ENCODE measurements around the gene TFAP2C. TPM values are rescaled to one million over a fixed set of nuclear protein-coding genes. Genes with fewer than 3 reads are reported as not detected.

TFAP2C gene
- total and polyA plus RNA-seq, 10 of the 15 experiments (the other 5 are each of a cell fraction or from before 2014, with no cell fraction given) = 0.49 TPM; not detected in 9

GRCh38 chr20:56588996-56589395, 40.1 kb upstream of the TFAP2C start:
- Histone ChIP-seq H3K79me2 (ENCODE audit: control insufficient read depth, insufficient read depth, low read length) (no peaks in the 10 kb centered on the region), H3K27ac (ENCODE audit: control insufficient read depth, insufficient read depth) (no peak overlapping the region), H3K4me2 (ENCODE audit: control insufficient read depth, insufficient read depth) (no peak overlapping the region), H3K9me3 (replicated peaks; ENCODE audit: control insufficient read depth, insufficient read depth, low read length) (no peaks in the 10 kb centered on the region), H2AFZ (ENCODE audit: control insufficient read depth, low read depth, low read length) (no peak overlapping the region), H3K36me3 (ENCODE audit: control insufficient read depth in 2 of 2, insufficient read depth in 2 of 2, low read length in 1 of 2) (no peaks in the 10 kb centered on the region), H3K4me1 (ENCODE audit: control insufficient read depth, insufficient read depth, low read length) (no peaks in the 10 kb centered on the region), H3K4me3 (no peak overlapping the region), H3K9ac (ENCODE audit: control insufficient read depth, insufficient read depth, low read length) (no peak overlapping the region), H3K27me3 (replicated peaks in 1 of 2; ENCODE audit: control insufficient read depth in 2 of 2, insufficient read depth in 2 of 2, low read length in 1 of 2) (no peaks in the 10 kb centered on the region), H4K20me1 (ENCODE audit: control insufficient read depth, insufficient read depth) (no peaks in the 10 kb centered on the region)
- ChIA-PET RAD21 (ENCODE audit: unreplicated experiment) (no interaction called here), SMC1A (ENCODE audit: uncharacterized antibody, unreplicated experiment) (no interaction called here), POLR2A (no interaction called here), CTCF (no interaction called here)
- TF ChIP-seq ZNF687 (IDR thresholded peaks at IDR 0.05) = no peak
- no peak for TF ChIP-seq MYB (IDR thresholded peaks at IDR 0.05; ENCODE audit: borderline replicate concordance, low read depth, low read length)
- no peak for TF ChIP-seq CBFB (IDR thresholded peaks at IDR 0.05; ENCODE audit: low read depth)
- WGBS (ENCODE audit: insufficient coverage, insufficient replicate concordance, low lambda C conversion rate, missing lambda C conversion rate) = 44% methylated on average over 3 of the region's 3 CpGs
- FAIRE-seq (no peak), ATAC-seq (no peak), DNase-seq (ENCODE audit: low read depth, low spot score) (no peak)
- no TSS peak for BruUV-seq (replicated peaks)
- in situ Hi-C loops (cut with MboI) (no loop called here), intact Hi-C loops (cut with micrococcal nuclease; ENCODE audit: unreplicated experiment) (no loop called here)

- SMC1A ChIA-PET (ENCODE audit: uncharacterized antibody, unreplicated experiment) = no interaction called here
- in situ Hi-C loops (cut with MboI) = no loop called here
- FAIRE-seq (no peak), ATAC-seq (no peak), DNase-seq (ENCODE audit: low read depth, low spot score) (no peak)
- Histone ChIP-seq H3K4me2 (ENCODE audit: control insufficient read depth, insufficient read depth) (no peak overlapping the region), H3K9me3 (replicated peaks; ENCODE audit: control insufficient read depth, insufficient read depth, low read length) (no peaks in the 10 kb centered on the region), H3K4me3 (no peak overlapping the region), H3K79me2 (ENCODE audit: control insufficient read depth, insufficient read depth, low read length) (no peaks in the 10 kb centered on the region), H3K36me3 (ENCODE audit: control insufficient read depth in 2 of 2, insufficient read depth in 2 of 2, low read length in 1 of 2) (no peaks in the 10 kb centered on the region), H3K27ac (ENCODE audit: control insufficient read depth, insufficient read depth) (no peak overlapping the region), H3K4me1 (ENCODE audit: control insufficient read depth, insufficient read depth, low read length) (no peaks in the 10 kb centered on the region), H3K9ac (ENCODE audit: control insufficient read depth, insufficient read depth, low read length) (no peak overlapping the region), H2AFZ (ENCODE audit: control insufficient read depth, low read depth, low read length) (no peak overlapping the region), H3K27me3 (replicated peaks in 1 of 2; ENCODE audit: control insufficient read depth in 2 of 2, insufficient read depth in 2 of 2, low read length in 1 of 2) (no peaks in the 10 kb centered on the region), H4K20me1 (ENCODE audit: control insufficient read depth, insufficient read depth) (no peaks in the 10 kb centered on the region)
- CTCF ChIA-PET = no interaction called here
- POLR2A ChIA-PET = no interaction called here
- WGBS (ENCODE audit: insufficient coverage, insufficient replicate concordance, low lambda C conversion rate, missing lambda C conversion rate) = 52% methylated on average over 5 of the region's 5 CpGs
- no TSS peak for BruUV-seq (replicated peaks)
- RAD21 ChIA-PET (ENCODE audit: unreplicated experiment) = no interaction called here
- TF ChIP-seq RBBP5 (conservative IDR thresholded peaks at IDR 0.05) (no peak), ZNF622 (IDR thresholded peaks at IDR 0.05) (no peak), NBN (IDR thresholded peaks at IDR 0.05) (no peak), PBX3 (IDR thresholded peaks at IDR 0.05; ENCODE audit: insufficient replicate concordance, low read depth, low read length) (no peak), CBX3 (IDR thresholded peaks at IDR 0.05; ENCODE audit: borderline replicate concordance, low read depth) (no peak)
- intact Hi-C loops (cut with micrococcal nuclease; ENCODE audit: unreplicated experiment) = no loop called here
Observed at GRCh38 chr20:56589633-56590032, 39.5 kb upstream of the TFAP2C start.

Measured in GM12878 (cell line).